HCT116 (cell line): ENCODE results near the gene OCA2.

Source experiments
- ATF3 ChIP-seq: IDR thresholded peaks from 2 replicates; pipeline ENCODE4 v1.6.1; 2012
- CBX3 ChIP-seq: IDR thresholded peaks from 2 replicates; pipeline ENCODE4 v1.6.1; 2012; ENCODE audit warnings: low read depth
- CTCF ChIP-seq, 3 experiments: fragments of 200-600 bp in 1 of 3; sonication (generic) in 1 of 3; IDR thresholded peaks in 2 of 3; conservative IDR thresholded peaks in 1 of 3; 2 replicates each; pipeline ENCODE4 v1.5.1; 2012 to 2017; ENCODE audit warnings: low read depth in 2 of 3, low read length in 2 of 3, antibody characterized with exemption in 1 of 3, borderline replicate concordance in 1 of 3, control low read depth in 1 of 3, mild to moderate bottlenecking in 1 of 3, mixed read lengths in 1 of 3, mixed run types in 1 of 3, moderate library complexity in 1 of 3; ENCODE audit not compliant: insufficient read depth in 1 of 3
- EGR1 ChIP-seq: IDR thresholded peaks from 2 replicates; pipeline ENCODE4 v1.6.1; 2012; ENCODE audit warnings: low read depth
- EZH2phosphoT487 ChIP-seq: fragments of 200-600 bp; IDR thresholded peaks from 2 replicates; pipeline ENCODE4 v1.6.1; 2018; ENCODE audit warnings: antibody characterized with exemption, borderline replicate concordance
- POLR2A ChIP-seq: IDR thresholded peaks from 2 replicates; pipeline ENCODE4 v1.7.0; 2011; ENCODE audit warnings: borderline replicate concordance; ENCODE audit not compliant: insufficient read depth, insufficient read length; ENCODE audit errors: extremely low read depth
- POLR2AphosphoS5 ChIP-seq: IDR thresholded peaks from 2 replicates; pipeline ENCODE4 v1.6.1; 2011; ENCODE audit warnings: mild to moderate bottlenecking, low read depth, low read length, moderate library complexity
- SIN3A ChIP-seq: IDR thresholded peaks from 2 replicates; pipeline ENCODE4 v1.6.1; 2012; ENCODE audit warnings: low read depth
- SP1 ChIP-seq: IDR thresholded peaks from 2 replicates; pipeline ENCODE4 v1.6.1; 2012; ENCODE audit warnings: low read depth
- YY1 ChIP-seq: IDR thresholded peaks from 2 replicates; pipeline ENCODE4 v1.6.1; 2011; ENCODE audit warnings: low read length, low read depth, moderate library complexity, mild to moderate bottlenecking; ENCODE audit not compliant: insufficient replicate concordance; ENCODE audit errors: extremely low read depth

- TF ChIP-seq CBX3 (no peak), ATF3 (no peak), POLR2AphosphoS5 (no peak), EZH2phosphoT487 (no peak), CTCF (IDR thresholded peaks at IDR 0.05 in 2 of 3, conservative IDR thresholded peaks at IDR 0.05 in 1 of 3; ENCODE audit: borderline replicate concordance in 1 of 3, insufficient read depth in 1 of 3, low read depth in 2 of 3, low read length in 2 of 3) (no peak), EGR1 (no peak), POLR2A (no peak), SP1 (no peak), SIN3A (no peak), YY1 (no peak)
These were observed 23.5 kb downstream of the OCA2 start for GRCh38 chr15:28075573-28075972.
